GM12878 (cell line): ENCODE data around the gene CCDC61. TPM values are rescaled to one million over a fixed set of nuclear protein-coding genes. Genes with fewer than 3 reads are reported as not detected.

Experiments used
- ATF3 ChIP-seq: IDR thresholded peaks from 2 replicates; pipeline ENCODE4 v1.6.1; 2011; ENCODE audit warnings: low read depth, mild to moderate bottlenecking, low read length, moderate library complexity, borderline replicate concordance; ENCODE audit errors: extremely low read depth
- CREM ChIP-seq: IDR thresholded peaks from 2 replicates; pipeline ENCODE4 v1.6.1; 2014; ENCODE audit warnings: antibody characterized with exemption, low read depth
- HDAC2 ChIP-seq: fragments of 200-600 bp; sonication (generic); IDR thresholded peaks from 2 replicates; pipeline ENCODE4 v1.6.1; 2017
- HDGF ChIP-seq: fragments of 450-650 bp; IDR thresholded peaks from 2 replicates; pipeline ENCODE4 v1.6.1; 2016; ENCODE audit warnings: antibody characterized with exemption
- JUND ChIP-seq: IDR thresholded peaks from 2 replicates; pipeline ENCODE4 v1.6.1; 2012; ENCODE audit warnings: low read depth, mild to moderate bottlenecking, low read length, improper control_type of control experiment, moderate library complexity
- ZBTB40 ChIP-seq: fragments of 450-650 bp; IDR thresholded peaks from 2 replicates; pipeline ENCODE4 v1.6.1; 2016; ENCODE audit warnings: mild to moderate bottlenecking, moderate library complexity, borderline replicate concordance
- ZZZ3 ChIP-seq: IDR thresholded peaks from 2 replicates; pipeline ENCODE4 v1.6.1; 2011; ENCODE audit warnings: low read depth; ENCODE audit not compliant: control insufficient read depth, insufficient read length
- polyA plus RNA-seq, 11 experiments: library from polyadenylated mRNA; depleted of rRNA in 4 of 11; unstranded in 6 of 11; stranded (reverse) in 5 of 11; fragments of >200 nt; fragmentation: Nextera tagmentation in 4 of 11; fragmentation: Illumina TruSeq in 1 of 11; extraction: Ambion mirVana in 4 of 11; extraction: Trizol in 1 of 11; gene quantifications; 1 replicate in 1 of 11; 2 replicates in 10 of 11; pipeline versions ENCODE4 v1.2.1 to v1.2.3, GENCODE V29; 2011 to 2016; ENCODE audit warnings: inconsistent platforms in 2 of 11, missing spikeins in 2 of 11, low read depth in 1 of 11
- total RNA-seq, 4 experiments: library from RNA; depleted of rRNA in 3 of 4; stranded (reverse); fragments of >200 nt in 3 of 4; fragmentation: Illumina TruSeq in 1 of 4; extraction: Trizol in 1 of 4; gene quantifications; 2 replicates each; pipeline versions ENCODE4 v1.2.1 to v1.2.3, GENCODE V29; 2013 to 2021
- TF ChIP-seq, protein P1 (sequence below): IDR thresholded peaks from 2 replicates; pipeline ENCODE4 v1.6.1; 2011; ENCODE audit warnings: borderline replicate concordance, low read depth, mild to moderate bottlenecking, moderate library complexity, mixed read lengths, low read length; ENCODE audit not compliant: insufficient read depth; ENCODE audit errors: extremely low read length

The CCDC61 gene
- total and polyA plus RNA-seq, 10 of the 15 experiments (the other 5 are each of a cell fraction or from before 2014, with no cell fraction given): 0.27 to 27.1 (median 8.7) TPM

- TF ChIP-seq ATF3 (no peak), HDAC2 (no peak), ZBTB40 (no peak), HDGF (no peak), CREM (no peak), JUND (no peak), ZZZ3 (no peak)
- TF ChIP-seq, protein P1, sequence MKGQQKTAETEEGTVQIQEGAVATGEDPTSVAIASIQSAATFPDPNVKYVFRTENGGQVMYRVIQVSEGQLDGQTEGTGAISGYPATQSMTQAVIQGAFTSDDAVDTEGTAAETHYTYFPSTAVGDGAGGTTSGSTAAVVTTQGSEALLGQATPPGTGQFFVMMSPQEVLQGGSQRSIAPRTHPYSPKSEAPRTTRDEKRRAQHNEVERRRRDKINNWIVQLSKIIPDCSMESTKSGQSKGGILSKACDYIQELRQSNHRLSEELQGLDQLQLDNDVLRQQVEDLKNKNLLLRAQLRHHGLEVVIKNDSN: no peak
Observed at GRCh38 chr19:46035986-46036743, 40.9 kb downstream of the CCDC61 start (continued).
